NCI-H1436 (cell line): ENCODE results near the gene CNTN5.

Experiments
- DNase-seq: peaks from one replicate; lab custom pipeline; 2025; lab: John Stamatoyannopoulos, UW

CNTN5 gene

GRCh38 chr11:100338144-100338840 is 1317.5 kb downstream of the CNTN5 start:
- no peak for DNase-seq

- no peak for DNase-seq
Observed at GRCh38 chr11:100340466-100341319, 1319.9 kb downstream of the CNTN5 start.

- no peak for DNase-seq
Observed at GRCh38 chr11:100353083-100353482, 1332.3 kb downstream of the CNTN5 start.

- DNase-seq = no peak
Observed at GRCh38 chr11:100354736-100355135, 1334.0 kb downstream of the CNTN5 start.

GRCh38 chr11:100356035-100356434 is 1335.3 kb downstream of the CNTN5 start:
- no peak for DNase-seq

DNA sequence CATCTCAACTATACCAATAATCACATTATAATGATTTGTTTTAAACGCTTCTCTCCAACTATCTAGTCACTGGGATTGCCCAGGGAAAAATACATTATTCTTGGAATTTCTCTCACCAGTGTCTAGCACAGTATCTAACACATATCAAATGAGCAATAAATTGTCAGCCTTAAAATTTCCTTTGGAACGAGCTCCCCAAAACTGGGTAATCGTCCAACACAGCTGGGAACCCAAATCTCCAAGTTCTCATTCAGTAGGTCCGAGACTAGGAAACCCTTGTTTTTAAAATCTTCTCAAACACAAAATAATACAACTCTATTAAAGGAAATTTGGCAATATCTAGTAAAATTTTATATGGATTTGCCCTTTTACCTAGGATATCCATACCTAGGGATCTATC is 1338.5 kb downstream of the CNTN5 start:
- DNase-seq = no peak

DNA sequence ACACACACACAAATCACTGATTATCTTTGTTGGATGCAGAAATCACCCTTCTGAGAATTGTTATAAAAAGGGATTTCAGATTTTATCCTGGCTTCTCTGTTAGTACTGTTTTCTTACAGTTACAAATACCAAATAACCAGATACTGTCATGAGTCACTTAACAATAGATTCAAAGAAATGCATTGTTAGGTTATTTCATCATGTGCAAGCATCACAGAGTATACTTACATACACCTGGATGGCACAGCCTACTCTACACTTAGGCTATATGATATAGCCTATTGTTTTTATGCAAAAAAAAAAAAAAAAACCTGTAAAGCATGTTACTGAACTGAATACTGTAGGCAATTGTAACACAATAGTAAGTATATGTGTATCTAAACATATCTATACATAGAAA is 1347.1 kb downstream of the CNTN5 start:
- DNase-seq = no peak

- no peak for DNase-seq
Observed at GRCh38 chr11:100383357-100383865, 1362.7 kb downstream of the CNTN5 start.

DNA sequence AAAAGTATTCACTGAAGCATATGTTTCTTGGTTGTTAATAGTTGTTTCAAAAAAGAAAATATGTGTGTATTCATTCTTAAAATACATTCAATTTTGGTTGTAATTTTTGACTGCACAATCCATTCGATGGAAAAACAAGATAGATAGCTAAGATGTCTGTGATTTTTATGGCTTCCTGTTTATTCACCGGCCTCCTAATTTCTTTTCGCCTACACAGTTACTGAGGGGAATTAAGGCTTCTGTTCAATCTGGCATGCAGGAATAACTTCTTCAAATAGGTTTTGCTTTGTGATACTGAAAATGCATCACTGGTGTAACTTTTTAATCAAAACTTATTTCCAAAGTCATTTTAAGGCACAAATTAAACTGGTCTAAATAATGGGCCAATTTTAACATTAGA is 1375.5 kb downstream of the CNTN5 start:
- DNase-seq = no peak

DNA sequence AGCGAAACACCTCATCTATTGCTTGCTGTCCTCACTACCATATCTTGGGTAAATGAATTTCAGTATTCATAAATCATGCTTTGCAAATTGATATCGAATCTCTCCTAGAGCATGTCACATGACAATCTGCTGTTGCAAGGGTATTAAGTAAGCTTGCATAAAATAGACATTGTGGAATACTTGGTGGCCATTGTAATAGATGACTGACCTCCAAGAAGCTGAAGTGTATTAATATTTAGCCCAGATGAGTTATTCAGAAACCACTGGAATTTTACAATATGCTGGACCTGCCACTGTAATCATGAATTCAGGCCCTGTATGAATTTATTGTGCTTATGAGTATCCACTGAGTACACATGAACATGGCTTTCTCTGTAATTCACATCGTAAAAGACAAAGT is 1376.7 kb downstream of the CNTN5 start:
- no peak for DNase-seq

- no peak for DNase-seq
Observed at GRCh38 chr11:100403816-100404215, 1383.1 kb downstream of the CNTN5 start.

DNA sequence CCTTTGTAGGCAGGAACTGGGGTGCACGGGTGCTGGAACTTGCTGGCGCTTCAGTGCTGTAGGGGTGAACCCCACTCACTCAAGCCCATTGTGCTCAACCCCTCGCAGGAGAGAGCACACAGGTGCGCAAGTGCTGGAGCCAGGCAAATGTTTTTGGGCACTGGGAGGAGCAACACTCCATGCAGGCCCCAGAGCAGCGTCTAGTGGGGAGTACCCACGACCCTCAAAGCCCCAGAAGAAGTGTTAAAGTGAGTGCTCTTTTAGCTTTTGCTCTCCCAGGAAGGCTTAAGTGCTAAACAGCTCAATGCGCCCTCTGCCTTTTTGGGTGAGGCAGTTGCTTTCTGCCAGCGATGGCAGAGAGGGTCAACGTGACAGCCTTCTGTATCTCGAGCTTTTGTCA is 1384.2 kb downstream of the CNTN5 start:
- DNase-seq = no peak
